DMS 273 (cell line): ENCODE results near the gene PIK3CB.
A peak's percentile ranks its signal among the peaks of the same experiment; 100 is the strongest.
"Not testable (repeated sequence)": the region's sequence is repeated elsewhere in the genome, so short reads cannot be mapped to it uniquely, and the experiment has no call there.

Experiments used
- DNase-seq: peaks from one replicate; lab custom pipeline; 2025; ENCODE audit not compliant: unreplicated experiment; lab: John Stamatoyannopoulos, UW

The PIK3CB gene

DNA sequence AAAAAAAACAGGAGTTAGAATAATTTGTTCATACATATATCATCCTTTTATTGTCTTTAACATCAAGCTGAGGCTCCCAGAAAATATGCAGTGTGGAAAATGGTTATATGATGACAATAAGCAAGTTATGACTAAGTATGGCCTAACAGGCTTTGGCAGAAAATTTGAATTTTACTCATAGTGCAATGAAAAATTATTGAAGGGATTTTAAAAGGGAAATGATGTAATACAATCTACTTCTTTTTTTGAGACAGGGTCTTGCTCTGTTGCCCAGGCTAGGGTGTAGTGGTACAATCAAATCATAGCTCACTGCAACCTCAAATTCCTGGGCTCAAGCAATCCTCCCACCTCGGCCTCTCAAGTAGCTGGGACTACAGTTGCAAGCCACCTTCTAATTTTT is 147.5 kb downstream of the PIK3CB start:
- no peak for DNase-seq

DNA sequence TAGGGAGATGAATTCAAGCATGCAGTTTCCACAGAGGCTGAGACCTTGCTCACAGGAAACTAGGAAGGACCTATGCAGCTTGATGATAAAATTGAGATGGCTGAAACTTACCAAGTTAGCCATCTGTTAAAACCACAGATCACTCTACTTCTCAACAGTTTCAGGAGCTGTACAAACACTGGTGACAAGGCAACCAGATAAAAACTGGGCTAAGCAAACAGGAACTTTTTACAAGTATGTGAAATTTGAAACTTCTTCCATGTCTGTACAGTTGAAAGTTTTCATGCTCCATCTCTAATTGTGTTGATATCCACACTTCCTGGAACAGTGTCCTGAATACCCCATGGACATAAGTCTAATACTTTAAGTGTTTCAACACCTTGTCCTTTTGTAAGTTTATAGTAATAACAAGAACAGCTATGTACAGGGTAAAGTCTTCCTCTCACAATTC is 147.9 kb downstream of the PIK3CB start:
- DNase-seq = peak; percentile 86

DNA sequence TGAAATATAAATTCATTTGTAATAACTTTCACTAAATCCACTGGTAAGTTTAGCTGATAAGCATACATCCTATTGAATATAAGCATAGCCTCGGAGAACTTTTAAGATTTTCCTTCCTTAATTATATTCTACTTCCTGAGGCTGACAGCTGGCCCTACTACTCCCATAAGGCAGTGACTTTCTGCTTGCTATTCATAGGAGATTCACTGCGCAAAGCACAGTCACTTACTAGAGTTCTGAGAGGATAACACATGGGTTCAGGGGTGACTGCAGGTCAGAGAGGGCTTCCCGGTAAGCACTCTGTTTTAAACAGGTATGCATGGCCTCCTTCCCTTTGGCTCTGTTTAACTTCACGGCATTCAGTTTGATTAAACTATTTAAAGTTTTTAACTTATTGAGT is 150.3 kb downstream of the PIK3CB start:
- peak; percentile 94 for DNase-seq

GRCh38 chr3:138682648-138683047 is 152.1 kb downstream of the PIK3CB start:
- peak; percentile 55 for DNase-seq

GRCh38 chr3:138681463-138682220 is 153.1 kb downstream of the PIK3CB start:
- DNase-seq = peak; percentile 72

GRCh38 chr3:138680974-138681373 is 153.8 kb downstream of the PIK3CB start:
- DNase-seq = not testable (repeated sequence)

- no peak for DNase-seq
Observed at GRCh38 chr3:138678874-138679392, 155.8 kb downstream of the PIK3CB start.

DNA sequence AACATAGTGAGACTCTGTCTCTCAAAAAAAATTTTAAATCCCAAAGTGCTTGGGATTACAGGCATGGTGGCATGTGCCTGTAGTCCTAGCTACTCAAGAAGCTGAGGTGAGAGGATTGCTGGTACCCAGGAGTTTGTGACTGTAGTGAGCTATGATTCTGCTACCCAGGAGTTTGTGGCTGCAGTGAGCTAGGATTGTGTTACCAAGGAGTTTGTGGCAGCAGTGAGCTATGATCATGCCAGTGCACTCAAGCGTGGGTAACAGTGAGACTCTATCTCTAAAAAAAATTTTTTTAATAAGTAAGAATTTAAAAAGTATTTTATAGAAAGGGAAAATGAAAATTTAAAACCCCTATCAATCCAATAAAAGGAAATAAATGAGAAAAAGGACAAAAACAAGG is 156.6 kb downstream of the PIK3CB start:
- DNase-seq = no peak

DNA sequence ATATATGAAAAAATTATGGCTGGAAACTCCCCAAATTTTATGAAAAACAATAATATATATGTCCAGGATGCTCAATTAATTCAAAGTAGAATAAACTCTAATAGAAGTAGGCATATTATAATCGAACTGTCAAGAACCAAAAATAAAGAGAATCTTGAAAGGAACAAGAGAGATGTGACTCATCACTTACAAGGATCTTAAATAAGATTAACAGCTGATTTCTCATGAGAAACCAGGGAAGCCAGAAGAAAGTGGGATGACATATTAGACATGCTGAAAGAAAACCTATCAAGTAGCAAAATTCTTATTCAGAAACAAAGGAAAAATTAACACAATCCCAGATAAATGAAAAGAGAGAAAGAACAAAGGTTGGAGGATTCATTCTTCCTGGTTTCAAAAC is 159.3 kb downstream of the PIK3CB start:
- DNase-seq = peak; percentile 34

GRCh38 chr3:138673641-138674530 is 160.8 kb downstream of the PIK3CB start:
- peak; percentile 91 for DNase-seq

- DNase-seq = peak; percentile 34
Observed at GRCh38 chr3:138670407-138670806, 164.3 kb downstream of the PIK3CB start.

GRCh38 chr3:138668107-138668506 is 166.6 kb downstream of the PIK3CB start:
- DNase-seq = no peak

DNA sequence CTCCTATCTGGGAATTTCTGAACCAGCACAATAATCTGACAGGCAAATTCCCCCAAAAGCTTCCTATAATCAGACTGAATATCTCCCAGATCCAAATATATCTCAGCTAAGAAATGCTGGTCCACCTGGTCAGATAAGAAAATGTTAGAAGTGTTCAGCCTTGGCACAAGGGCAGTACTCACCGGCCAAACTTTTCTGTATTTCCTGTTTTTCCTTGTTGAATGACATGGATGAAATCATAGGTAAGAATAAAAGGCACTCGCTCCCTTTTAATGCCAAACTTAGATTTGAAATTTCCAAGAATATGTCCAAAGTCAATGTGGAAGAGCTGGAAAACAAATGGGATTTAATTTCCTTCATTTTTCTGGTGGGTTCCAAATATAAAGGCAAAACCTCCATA is 177.2 kb downstream of the PIK3CB start:
- DNase-seq = no peak

- DNase-seq = peak; percentile 40
Observed at GRCh38 chr3:138653567-138653966, 181.2 kb downstream of the PIK3CB start.

DNA sequence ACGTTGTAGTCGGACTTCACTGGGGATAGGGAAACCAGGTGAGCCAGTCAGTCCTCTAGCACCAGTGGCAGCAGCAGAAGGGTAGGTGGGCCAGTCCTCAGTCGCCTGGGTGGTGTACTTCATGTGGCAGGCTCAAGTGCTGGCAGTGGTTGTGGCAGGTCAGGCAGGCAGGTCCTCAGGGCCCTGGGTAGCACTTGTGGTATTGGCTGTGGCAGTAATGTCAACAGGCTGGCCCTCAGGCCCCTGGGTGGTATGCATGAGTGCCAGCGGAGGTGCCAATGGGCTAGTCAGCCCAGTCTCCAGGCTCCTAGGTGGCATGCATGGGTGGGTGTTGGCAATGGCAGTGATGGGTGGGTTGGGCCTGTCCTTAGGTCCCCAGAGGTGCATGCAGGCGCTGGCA is 185.6 kb downstream of the PIK3CB start:
- no peak for DNase-seq

GRCh38 chr3:138646513-138646912 is 188.2 kb downstream of the PIK3CB start:
- DNase-seq = no peak

DNA sequence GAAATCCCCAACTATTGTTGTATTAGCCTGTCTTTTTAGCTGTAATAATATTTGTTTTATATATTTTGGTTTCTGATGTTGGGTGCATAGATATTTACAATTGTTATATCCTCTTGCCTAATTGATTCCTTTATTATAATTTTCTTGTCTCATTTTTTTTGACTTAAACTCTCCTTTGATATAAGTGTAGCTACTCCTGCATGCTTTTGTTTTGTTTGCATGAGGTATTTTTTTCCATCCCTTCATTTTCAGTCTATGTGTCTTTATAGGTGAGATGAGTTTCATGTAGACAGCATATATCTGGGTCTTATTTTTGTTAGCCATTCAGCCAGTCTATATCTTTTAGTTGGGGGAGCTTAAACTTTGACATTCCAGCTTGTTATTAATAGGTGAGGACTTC is 188.7 kb downstream of the PIK3CB start:
- DNase-seq = no peak

GRCh38 chr3:138642927-138643253 is 191.8 kb downstream of the PIK3CB start:
- no peak for DNase-seq

- DNase-seq = no peak
Observed at GRCh38 chr3:138642226-138642926, 192.4 kb downstream of the PIK3CB start.

DNA sequence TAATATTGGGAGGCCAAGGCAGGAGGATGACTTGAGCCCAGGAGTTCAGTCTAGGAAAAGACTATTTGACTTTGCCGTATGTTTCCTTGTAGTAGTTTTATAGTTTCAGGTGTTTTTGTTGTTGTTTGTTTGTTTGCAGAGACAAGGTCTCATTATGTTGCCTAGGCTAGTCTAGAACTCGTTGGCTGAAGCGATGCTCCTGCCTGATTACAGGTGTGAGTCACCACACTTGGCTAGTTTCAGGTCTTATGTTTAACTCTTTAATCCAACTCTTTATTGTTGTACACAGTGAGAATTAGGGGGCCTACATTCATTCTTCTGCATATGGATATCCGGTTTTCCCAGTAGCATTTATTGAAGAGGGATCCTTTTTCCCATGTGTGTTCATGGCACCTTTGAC is 194.2 kb downstream of the PIK3CB start:
- DNase-seq = no peak

DNA sequence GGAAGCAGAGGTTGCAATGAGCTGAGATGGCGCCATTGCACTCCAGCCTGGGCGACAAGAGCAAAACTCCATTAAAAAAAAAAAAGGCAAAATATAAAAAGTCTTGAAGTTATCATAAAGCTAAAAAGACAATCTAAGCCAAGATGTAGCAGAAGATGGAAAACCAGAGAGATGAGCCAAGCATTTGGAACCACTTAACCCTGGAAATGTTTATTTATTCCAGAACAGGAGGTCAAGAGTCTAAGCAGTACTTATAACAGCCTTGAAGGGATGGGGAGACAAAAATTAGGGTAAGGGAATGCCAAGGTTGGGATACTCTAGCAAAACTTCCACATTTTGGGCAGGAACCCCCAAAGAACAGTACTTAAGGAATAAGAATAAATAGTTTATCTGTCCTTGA is 196.1 kb downstream of the PIK3CB start:
- DNase-seq = no peak
